ENCODE results near the gene CELSR1.

DNA sequence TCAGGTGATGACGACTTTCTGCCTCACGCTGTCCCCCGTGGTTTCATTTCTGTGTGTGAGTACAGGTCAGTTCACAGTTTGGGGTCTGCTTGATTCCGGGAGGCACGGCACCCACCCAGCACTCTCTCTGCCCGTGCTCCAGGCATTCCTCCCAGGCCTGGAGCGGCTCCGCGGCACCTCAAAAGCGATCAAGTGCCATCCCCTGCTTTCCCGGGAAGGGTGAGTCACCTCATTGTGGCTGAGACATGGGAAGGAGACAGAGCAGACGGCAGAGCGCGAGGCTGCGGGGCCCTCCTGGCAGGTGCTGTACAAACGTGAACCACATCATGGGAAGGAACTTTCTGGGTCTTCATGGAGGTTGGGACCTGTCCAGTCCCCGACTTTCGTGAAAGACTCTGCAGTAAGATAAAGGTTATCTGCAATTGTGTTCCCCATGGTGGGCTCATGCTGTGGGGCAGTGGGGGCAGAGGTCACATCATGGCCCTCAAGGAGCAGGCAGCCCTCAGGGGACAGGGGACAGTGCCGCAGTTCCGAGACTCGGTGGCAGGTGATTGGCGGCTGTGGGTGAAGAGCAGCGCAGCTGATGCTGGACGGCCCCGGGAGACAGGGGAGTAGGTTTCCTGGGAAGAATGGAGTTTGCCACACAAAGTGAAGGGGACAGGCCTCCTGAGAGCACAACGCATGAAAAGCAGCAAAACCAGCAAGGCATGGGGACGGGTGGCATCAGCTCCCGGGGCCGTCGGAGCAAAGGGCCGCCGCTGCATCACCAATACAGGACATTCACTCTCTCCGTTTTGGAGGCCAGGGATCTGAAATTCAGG is 65.3 kb downstream of the CELSR1 start:
- TF ChIP-seq, protein P1, sequence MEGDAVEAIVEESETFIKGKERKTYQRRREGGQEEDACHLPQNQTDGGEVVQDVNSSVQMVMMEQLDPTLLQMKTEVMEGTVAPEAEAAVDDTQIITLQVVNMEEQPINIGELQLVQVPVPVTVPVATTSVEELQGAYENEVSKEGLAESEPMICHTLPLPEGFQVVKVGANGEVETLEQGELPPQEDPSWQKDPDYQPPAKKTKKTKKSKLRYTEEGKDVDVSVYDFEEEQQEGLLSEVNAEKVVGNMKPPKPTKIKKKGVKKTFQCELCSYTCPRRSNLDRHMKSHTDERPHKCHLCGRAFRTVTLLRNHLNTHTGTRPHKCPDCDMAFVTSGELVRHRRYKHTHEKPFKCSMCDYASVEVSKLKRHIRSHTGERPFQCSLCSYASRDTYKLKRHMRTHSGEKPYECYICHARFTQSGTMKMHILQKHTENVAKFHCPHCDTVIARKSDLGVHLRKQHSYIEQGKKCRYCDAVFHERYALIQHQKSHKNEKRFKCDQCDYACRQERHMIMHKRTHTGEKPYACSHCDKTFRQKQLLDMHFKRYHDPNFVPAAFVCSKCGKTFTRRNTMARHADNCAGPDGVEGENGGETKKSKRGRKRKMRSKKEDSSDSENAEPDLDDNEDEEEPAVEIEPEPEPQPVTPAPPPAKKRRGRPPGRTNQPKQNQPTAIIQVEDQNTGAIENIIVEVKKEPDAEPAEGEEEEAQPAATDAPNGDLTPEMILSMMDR (conservative IDR thresholded peaks at IDR 0.05; ENCODE audit: low read length), result no peak
- no peak for TF ChIP-seq EZH2phosphoT487 (IDR thresholded peaks at IDR 0.05; ENCODE audit: borderline replicate concordance, low read depth, low read length)

Data from OCI-LY7 (cell line).